Endothelial cell of umbilical vein (primary cell): ENCODE data around the gene THOP1. TPM values are rescaled to one million over a fixed set of nuclear protein-coding genes. Genes with fewer than 3 reads are reported as not detected.

ENCODE experiments used
- BruUV-seq: library from RNA; stranded (reverse); fragments of 400-500 nt; replicated peaks from 2 replicates; lab custom pipeline; 2021; lab: Mats Ljungman, UMichigan
- CTCF ChIA-PET: fragments of 300-600, 350-600 bp; sonication (Branson Sonifier 250); formaldehyde crosslinking; loops from one replicate; lab custom pipeline; 2021; ENCODE audit warnings: antibody characterized with exemption, inconsistent platforms; lab: Charles Lee
- POLR2A ChIA-PET: fragments of 300-600, 350-600 bp; sonication (Branson Sonifier 250); formaldehyde crosslinking; loops from one replicate; lab custom pipeline; 2021; ENCODE audit warnings: antibody characterized with exemption, inconsistent platforms; lab: Charles Lee
- DNase-seq: peaks from one replicate; pipeline ENCODE4 v3.0.0-alpha.2; 2011; ENCODE audit warnings: low read depth, low spot score
- FAIRE-seq: peaks from 2 replicates; lab custom pipeline; 2011; peaks lifted over from hg19 to GRCh38; lab: Jason Lieb, UNC
- H2AFZ ChIP-seq: 2 replicates; pipeline ENCODE4 v1.6.0; 2012; ENCODE audit warnings: low read depth, low read length, control low read depth, inconsistent platforms
- H3K27ac ChIP-seq: 2 replicates; pipeline ENCODE4 v1.5.1; 2011; ENCODE audit warnings: low read depth, mild to moderate bottlenecking, control low read depth, low read length, moderate library complexity; ENCODE audit not compliant: insufficient read depth
- H3K27me3 ChIP-seq, 2 experiments: 2 replicates each; pipeline versions ENCODE4 v1.6.0 to v1.6.1; 2011; ENCODE audit warnings: low read length in 2 of 2, mixed read lengths in 1 of 2; ENCODE audit not compliant: control insufficient read depth in 2 of 2, insufficient read depth in 2 of 2
- H3K36me3 ChIP-seq, 2 experiments: 2 replicates in 1 of 2; 3 replicates in 1 of 2; pipeline ENCODE4 v1.5.1; 2011; ENCODE audit warnings: low read length in 2 of 2, mild to moderate bottlenecking in 1 of 2, moderate library complexity in 1 of 2; ENCODE audit not compliant: control insufficient read depth in 2 of 2, insufficient read depth in 2 of 2; ENCODE audit errors: extremely low read depth in 1 of 2
- H3K4me1 ChIP-seq: 3 replicates; pipeline ENCODE4 v1.5.1; 2011; ENCODE audit warnings: mild to moderate bottlenecking, low read length; ENCODE audit not compliant: control insufficient read depth, insufficient read depth; ENCODE audit errors: extremely low read depth
- H3K4me2 ChIP-seq: 2 replicates; pipeline ENCODE4 v1.6.1; 2011; ENCODE audit warnings: low read length, control low read depth, mixed read lengths; ENCODE audit not compliant: insufficient read depth
- H3K4me3 ChIP-seq, 3 experiments: fragments of 200-600 bp in 1 of 3; sonication (generic), shearing (Covaris generic) in 1 of 3; replicated peaks in 1 of 3; 2 replicates each; pipeline ENCODE4 v1.5.1; 2011 to 2016; ENCODE audit warnings: control low read depth in 3 of 3, low read length in 3 of 3, mild to moderate bottlenecking in 2 of 3, inconsistent platforms in 1 of 3, low read depth in 1 of 3, moderate library complexity in 1 of 3; ENCODE audit not compliant: insufficient read depth in 1 of 3
- H3K79me2 ChIP-seq: 2 replicates; pipeline ENCODE4 v1.6.0; 2012; ENCODE audit warnings: low read length, inconsistent platforms; ENCODE audit not compliant: control insufficient read depth, insufficient read depth
- H3K9ac ChIP-seq: replicated peaks from 2 replicates; pipeline ENCODE3; 2011; ENCODE audit warnings: low read length, control low read depth; ENCODE audit not compliant: insufficient read depth; ENCODE audit errors: extremely low read depth
- H3K9me1 ChIP-seq: replicated peaks from 3 replicates; pipeline ENCODE4 v1.6.0; 2011; ENCODE audit warnings: mild to moderate bottlenecking, low read length; ENCODE audit not compliant: control insufficient read depth, insufficient read depth; ENCODE audit errors: extremely low read depth
- H3K9me3 ChIP-seq: replicated peaks from 2 replicates; pipeline ENCODE4 v1.5.1; 2012; ENCODE audit warnings: low read length, inconsistent platforms; ENCODE audit not compliant: control insufficient read depth, insufficient read depth
- H4K20me1 ChIP-seq: replicated peaks from 2 replicates; pipeline ENCODE3; 2011; ENCODE audit warnings: mild to moderate bottlenecking, low read length; ENCODE audit not compliant: control insufficient read depth, insufficient read depth; ENCODE audit errors: extremely low read depth
- EZH2 ChIP-seq: IDR thresholded peaks from 2 replicates; pipeline ENCODE4 v1.6.1; 2012; ENCODE audit warnings: borderline replicate concordance, low read depth, mild to moderate bottlenecking, moderate library complexity, low read length, inconsistent platforms; ENCODE audit not compliant: severe bottlenecking
- FOS ChIP-seq: IDR thresholded peaks from 2 replicates; pipeline ENCODE4 v1.6.1; 2011; ENCODE audit warnings: mild to moderate bottlenecking, low read length, moderate library complexity, borderline replicate concordance; ENCODE audit not compliant: insufficient read depth
- GATA2 ChIP-seq: IDR thresholded peaks from 2 replicates; pipeline ENCODE4 v1.7.0; 2011; ENCODE audit warnings: low read depth, mild to moderate bottlenecking, moderate library complexity, mixed read lengths, low read length; ENCODE audit not compliant: insufficient read length, insufficient read depth
- JUN ChIP-seq: IDR thresholded peaks from 2 replicates; pipeline ENCODE4 v1.6.1; 2011; ENCODE audit warnings: borderline replicate concordance, low read depth; ENCODE audit not compliant: insufficient read length, insufficient read depth
- MYC ChIP-seq: IDR thresholded peaks from one replicate; pipeline ENCODE4 v1.6.1; 2011; ENCODE audit warnings: mild to moderate bottlenecking, low read depth, low read length
- POLR2A ChIP-seq: IDR thresholded peaks from 2 replicates; pipeline ENCODE4 v1.6.1; 2012; ENCODE audit warnings: low read depth, mild to moderate bottlenecking, control low read depth, low read length
- POLR2AphosphoS5 ChIP-seq: IDR thresholded peaks from 2 replicates; pipeline ENCODE4 v1.6.1; 2012; ENCODE audit warnings: low read depth, mild to moderate bottlenecking, control low read depth, low read length, moderate library complexity; ENCODE audit not compliant: insufficient read depth
- dilution Hi-C: fragments of 300-500 bp; cut with MboI; formaldehyde crosslinking; loops from one replicate; pipeline ENCODE4 v1.15.0; 2019; ENCODE audit warnings: low sequenced_read_pairs; ENCODE audit not compliant: extremely low pct_ligation_motif_present
- intact Hi-C: fragments of 100-400 bp; cut with micrococcal nuclease; formaldehyde crosslinking; loops from one replicate; pipeline ENCODE4 v1.10.0; 2022
- polyA plus RNA-seq, 4 experiments: library from polyadenylated mRNA; depleted of rRNA in 3 of 4; stranded (reverse) in 3 of 4; unstranded in 1 of 4; fragments of >200 nt; gene quantifications; 2 replicates each; pipeline versions ENCODE4 v1.2.1 to v1.2.3, GENCODE V29; 2011 to 2012; ENCODE audit warnings: missing spikeins in 1 of 4
- total RNA-seq: library from RNA; stranded (reverse); gene quantifications from 2 replicates; pipeline ENCODE4 v1.2.3, GENCODE V29; 2021
- TF ChIP-seq, protein P1 (sequence below): IDR thresholded peaks from 2 replicates; pipeline ENCODE4 v1.6.1; 2011; ENCODE audit not compliant: insufficient read depth, insufficient read length
- TF ChIP-seq, protein P2 (sequence below), 2 donors: IDR thresholded peaks; 1 replicate in 1 of 2; 2 replicates in 1 of 2; pipeline ENCODE4 v1.5.1; 2011; ENCODE audit warnings: low read length in 2 of 2, mild to moderate bottlenecking in 2 of 2, moderate library complexity in 2 of 2, control low read depth in 1 of 2, inconsistent platforms in 1 of 2, low read depth in 1 of 2; ENCODE audit not compliant: insufficient read depth in 1 of 2; ENCODE audit errors: extremely low read depth in 1 of 2

The THOP1 gene
- total and polyA plus RNA-seq, 2 donors (not counting 3 experiments of a cell fraction or from before 2014, with no cell fraction given), result 88.0 to 115 TPM

DNA sequence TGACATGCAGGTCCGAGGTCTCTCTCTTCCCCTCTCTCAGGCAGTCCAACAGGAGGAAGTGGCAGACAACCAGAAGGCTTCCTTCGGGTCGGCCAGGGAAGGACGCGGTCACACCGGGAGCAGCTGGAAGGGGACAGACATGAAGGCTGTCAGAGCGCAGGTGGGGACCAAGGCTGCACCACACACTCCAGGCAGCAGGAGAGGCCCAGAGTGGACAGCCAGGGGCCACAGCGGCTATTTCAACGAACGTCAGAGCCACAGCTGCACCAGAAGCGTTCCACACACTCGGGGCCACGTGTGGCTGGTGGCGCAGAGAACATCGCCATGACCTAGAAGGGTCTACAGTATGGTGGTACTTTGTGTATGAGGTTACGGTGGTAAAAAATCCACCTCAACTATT lies 29.5 kb upstream of the THOP1 start:
- Histone ChIP-seq H3K27ac (no peak overlapping the region), H3K9ac (no peak overlapping the region), H3K27me3 (no peaks in the 10 kb centered on the region), H3K4me3 (no peak overlapping the region), H4K20me1 (no peaks in the 10 kb centered on the region), H3K36me3 (peaks cover 8 to 28% of the 10 kb centered on the region in 2 experiments), H3K4me1 (no peaks in the 10 kb centered on the region), H2AFZ (no peak overlapping the region), H3K79me2 (no peaks in the 10 kb centered on the region), H3K4me2 (no peak overlapping the region), H3K9me1 (no peaks in the 10 kb centered on the region), H3K9me3 (no peaks in the 10 kb centered on the region)
- DNase-seq (no peak), FAIRE-seq (no peak)
- ChIA-PET CTCF (interaction anchor here (2.1 kb wide), 1 partner anchor 108 kb away, joined by 6 read pairs; no protein-coding TSS in a partner anchor), POLR2A (no interaction called here)
- intact Hi-C loops, result no loop called here
- BruUV-seq, result no TSS peak
- dilution Hi-C loops, result loop anchor here (10.0 kb wide), 1 partner anchor 61 kb away; no protein-coding TSS in a partner anchor
- no peak for TF ChIP-seq POLR2AphosphoS5

DNA sequence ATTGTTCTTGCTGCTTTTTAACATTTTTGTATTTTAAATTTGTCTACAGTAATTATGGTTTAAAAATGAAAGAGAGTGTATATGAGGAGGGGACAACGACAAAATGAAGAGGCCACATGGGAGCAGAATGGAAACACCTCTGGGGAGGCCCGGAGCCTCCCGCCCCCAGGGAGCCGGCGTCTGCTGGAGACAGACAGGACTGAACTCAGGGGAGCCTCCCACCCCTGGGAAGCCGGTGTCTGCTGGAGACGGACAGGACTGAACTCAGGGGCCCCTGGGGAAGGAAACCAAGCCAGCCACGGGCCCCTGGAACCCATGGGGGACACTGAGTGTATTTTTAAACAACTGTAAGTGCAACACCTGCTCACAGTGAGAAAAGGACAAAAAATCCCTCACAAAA lies 28.8 kb upstream of the THOP1 start:
- Histone ChIP-seq H4K20me1 (no peaks in the 10 kb centered on the region), H3K4me1 (no peaks in the 10 kb centered on the region), H3K27ac (no peak overlapping the region), H3K4me3 (no peak overlapping the region), H3K9me3 (no peaks in the 10 kb centered on the region), H2AFZ (no peak overlapping the region), H3K9me1 (no peaks in the 10 kb centered on the region), H3K27me3 (no peaks in the 10 kb centered on the region), H3K79me2 (no peaks in the 10 kb centered on the region), H3K36me3 (peaks cover 8 to 31% of the 10 kb centered on the region in 2 experiments), H3K4me2 (no peak overlapping the region), H3K9ac (no peak overlapping the region)
- dilution Hi-C loops, result loop anchor here (10.0 kb wide), 1 partner anchor 62 kb away; no protein-coding TSS in a partner anchor
- intact Hi-C loops, result no loop called here
- no peak for FAIRE-seq
- BruUV-seq, result no TSS peak
- ChIA-PET POLR2A (no interaction called here), CTCF (interaction anchor here (2.1 kb wide), 1 partner anchor 108 kb away, joined by 6 read pairs; no protein-coding TSS in a partner anchor)
- no peak for DNase-seq
- TF ChIP-seq, protein P1, sequence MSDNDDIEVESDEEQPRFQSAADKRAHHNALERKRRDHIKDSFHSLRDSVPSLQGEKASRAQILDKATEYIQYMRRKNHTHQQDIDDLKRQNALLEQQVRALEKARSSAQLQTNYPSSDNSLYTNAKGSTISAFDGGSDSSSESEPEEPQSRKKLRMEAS, result no peak
- TF ChIP-seq FOS (no peak), MYC (no peak), POLR2AphosphoS5 (no peak), EZH2 (no peak), GATA2 (no peak), JUN (no peak), POLR2A (no peak)
- TF ChIP-seq, protein P2, sequence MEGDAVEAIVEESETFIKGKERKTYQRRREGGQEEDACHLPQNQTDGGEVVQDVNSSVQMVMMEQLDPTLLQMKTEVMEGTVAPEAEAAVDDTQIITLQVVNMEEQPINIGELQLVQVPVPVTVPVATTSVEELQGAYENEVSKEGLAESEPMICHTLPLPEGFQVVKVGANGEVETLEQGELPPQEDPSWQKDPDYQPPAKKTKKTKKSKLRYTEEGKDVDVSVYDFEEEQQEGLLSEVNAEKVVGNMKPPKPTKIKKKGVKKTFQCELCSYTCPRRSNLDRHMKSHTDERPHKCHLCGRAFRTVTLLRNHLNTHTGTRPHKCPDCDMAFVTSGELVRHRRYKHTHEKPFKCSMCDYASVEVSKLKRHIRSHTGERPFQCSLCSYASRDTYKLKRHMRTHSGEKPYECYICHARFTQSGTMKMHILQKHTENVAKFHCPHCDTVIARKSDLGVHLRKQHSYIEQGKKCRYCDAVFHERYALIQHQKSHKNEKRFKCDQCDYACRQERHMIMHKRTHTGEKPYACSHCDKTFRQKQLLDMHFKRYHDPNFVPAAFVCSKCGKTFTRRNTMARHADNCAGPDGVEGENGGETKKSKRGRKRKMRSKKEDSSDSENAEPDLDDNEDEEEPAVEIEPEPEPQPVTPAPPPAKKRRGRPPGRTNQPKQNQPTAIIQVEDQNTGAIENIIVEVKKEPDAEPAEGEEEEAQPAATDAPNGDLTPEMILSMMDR (IDR thresholded peaks at IDR 0.05; ENCODE audit: extremely low read depth in 1 of 2, insufficient read depth in 1 of 2, low read depth in 1 of 2, low read length in 2 of 2), result no peak
